ENCODE data around the gene PIM2. TPM values are rescaled to one million over a fixed set of nuclear protein-coding genes. Genes with fewer than 3 reads are reported as not detected.
A peak's percentile ranks its signal among the peaks of the same experiment; 100 is the strongest.

PIM2 gene
- total and polyA plus RNA-seq, 9 of the 15 experiments (the other 6 are each of a cell fraction or from before 2014, with no cell fraction given): 67.6 to 191 (median 108) TPM

DNA sequence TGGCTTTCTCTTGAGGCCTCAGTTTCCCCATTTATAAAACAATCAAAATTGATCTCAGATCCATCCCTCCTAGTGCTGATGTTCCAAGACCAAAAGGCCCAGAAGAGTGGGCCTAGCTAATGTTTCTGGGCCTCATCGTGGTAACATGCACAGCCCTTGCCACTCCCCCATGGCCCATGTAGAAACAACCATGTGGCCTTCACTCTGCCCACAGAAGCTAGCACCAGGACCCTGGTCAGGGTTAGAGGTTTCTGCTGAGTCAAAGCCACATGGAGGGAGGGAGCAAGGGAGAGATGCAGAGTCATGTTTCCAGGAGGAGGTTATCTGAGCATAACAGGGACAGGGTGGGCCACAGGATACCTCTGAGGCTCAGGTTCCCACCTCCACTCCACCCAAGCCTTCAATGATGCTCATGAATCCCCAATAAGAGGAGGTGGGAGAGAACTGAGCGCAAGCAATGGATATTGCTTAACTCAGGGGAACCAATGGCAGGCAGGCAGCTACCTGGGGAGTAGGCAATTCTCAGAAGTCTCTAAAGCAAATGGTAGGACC lies 21.7 kb upstream of the PIM2 start (continued):
- TF ChIP-seq, protein P1, sequence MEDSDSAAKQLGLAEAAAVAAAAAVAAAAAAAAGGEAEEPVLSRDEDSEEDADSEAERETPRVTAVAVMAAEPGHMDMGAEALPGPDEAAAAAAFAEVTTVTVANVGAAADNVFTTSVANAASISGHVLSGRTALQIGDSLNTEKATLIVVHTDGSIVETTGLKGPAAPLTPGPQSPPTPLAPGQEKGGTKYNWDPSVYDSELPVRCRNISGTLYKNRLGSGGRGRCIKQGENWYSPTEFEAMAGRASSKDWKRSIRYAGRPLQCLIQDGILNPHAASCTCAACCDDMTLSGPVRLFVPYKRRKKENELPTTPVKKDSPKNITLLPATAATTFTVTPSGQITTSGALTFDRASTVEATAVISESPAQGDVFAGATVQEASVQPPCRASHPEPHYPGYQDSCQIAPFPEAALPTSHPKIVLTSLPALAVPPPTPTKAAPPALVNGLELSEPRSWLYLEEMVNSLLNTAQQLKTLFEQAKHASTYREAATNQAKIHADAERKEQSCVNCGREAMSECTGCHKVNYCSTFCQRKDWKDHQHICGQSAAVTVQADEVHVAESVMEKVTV (CRISPR knock-in tag; IDR thresholded peaks at IDR 0.05): no peak
- TF ChIP-seq, protein P2, sequence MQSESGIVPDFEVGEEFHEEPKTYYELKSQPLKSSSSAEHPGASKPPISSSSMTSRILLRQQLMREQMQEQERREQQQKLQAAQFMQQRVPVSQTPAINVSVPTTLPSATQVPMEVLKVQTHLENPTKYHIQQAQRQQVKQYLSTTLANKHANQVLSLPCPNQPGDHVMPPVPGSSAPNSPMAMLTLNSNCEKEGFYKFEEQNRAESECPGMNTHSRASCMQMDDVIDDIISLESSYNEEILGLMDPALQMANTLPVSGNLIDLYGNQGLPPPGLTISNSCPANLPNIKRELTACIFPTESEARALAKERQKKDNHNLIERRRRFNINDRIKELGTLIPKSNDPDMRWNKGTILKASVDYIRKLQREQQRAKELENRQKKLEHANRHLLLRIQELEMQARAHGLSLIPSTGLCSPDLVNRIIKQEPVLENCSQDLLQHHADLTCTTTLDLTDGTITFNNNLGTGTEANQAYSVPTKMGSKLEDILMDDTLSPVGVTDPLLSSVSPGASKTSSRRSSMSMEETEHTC (IDR thresholded peaks at IDR 0.05): peak; percentile 18; the same call in 1 of the 2 replicates
- TF ChIP-seq SRSF9 (IDR thresholded peaks at IDR 0.05; ENCODE audit: borderline replicate concordance, low read depth, low read length) (no peak), FOXK2 (conservative IDR thresholded peaks at IDR 0.05 in 1 of 2, IDR thresholded peaks at IDR 0.05 in 1 of 2; ENCODE audit: low read depth in 2 of 2) (peak; percentile 48 to 61; a peak in 3 of 4 replicates), ZBTB7A (IDR thresholded peaks at IDR 0.05; ENCODE audit: borderline replicate concordance, control insufficient read depth, low read depth, low read length) (peak; percentile 83; the same call in 1 of the 2 replicates), MAZ (CRISPR knock-in tag; conservative IDR thresholded peaks at IDR 0.05 in 1 of 2, IDR thresholded peaks at IDR 0.05 in 1 of 2) (peak; percentile 59; a peak in 3 of 4 replicates), HSF4 (CRISPR knock-in tag; IDR thresholded peaks at IDR 0.05; ENCODE audit: borderline replicate concordance) (peak; percentile 91), ATF1 (CRISPR knock-in tag; IDR thresholded peaks at IDR 0.05) (no peak), ATF1 (tag; IDR thresholded peaks at IDR 0.05) (0 out of 2 replicates have a peak, but pooled peaks have one; percentile 14), FOXA3 (CRISPR knock-in tag; conservative IDR thresholded peaks at IDR 0.05 in 1 of 2, IDR thresholded peaks at IDR 0.05 in 1 of 2) (no peak), ZNF239 (CRISPR knock-in tag; IDR thresholded peaks at IDR 0.05) (peak; percentile 35), SMARCE1 (IDR thresholded peaks at IDR 0.05) (peak; percentile 74; the same call in 1 of the 2 replicates), ILF3 (IDR thresholded peaks at IDR 0.05; ENCODE audit: borderline replicate concordance) (no peak), ZNF395 (CRISPR knock-in tag; IDR thresholded peaks at IDR 0.05) (0 out of 2 replicates have a peak, but pooled peaks have one; percentile 7), ARNT (IDR thresholded peaks at IDR 0.05) (0 out of 4 replicates have a peak, but pooled peaks of 1 of the 2 experiments have one; percentile 49), ZNF143 (CRISPR knock-in tag; IDR thresholded peaks at IDR 0.05) (no peak), RCOR1 (IDR thresholded peaks at IDR 0.05; ENCODE audit: borderline replicate concordance in 1 of 2, low read depth in 2 of 2, low read length in 2 of 2) (peak; percentile 27 to 76; a peak in 3 of 4 replicates), ZNF584 (CRISPR knock-in tag; IDR thresholded peaks at IDR 0.05; ENCODE audit: low read depth) (no peak), SMAD4 (CRISPR knock-in tag; conservative IDR thresholded peaks at IDR 0.05) (peak; percentile 76), RB1 (IDR thresholded peaks at IDR 0.05; ENCODE audit: low read depth) (peak; percentile 26; the same call in 1 of the 2 replicates)
- TF ChIP-seq, protein P3, sequence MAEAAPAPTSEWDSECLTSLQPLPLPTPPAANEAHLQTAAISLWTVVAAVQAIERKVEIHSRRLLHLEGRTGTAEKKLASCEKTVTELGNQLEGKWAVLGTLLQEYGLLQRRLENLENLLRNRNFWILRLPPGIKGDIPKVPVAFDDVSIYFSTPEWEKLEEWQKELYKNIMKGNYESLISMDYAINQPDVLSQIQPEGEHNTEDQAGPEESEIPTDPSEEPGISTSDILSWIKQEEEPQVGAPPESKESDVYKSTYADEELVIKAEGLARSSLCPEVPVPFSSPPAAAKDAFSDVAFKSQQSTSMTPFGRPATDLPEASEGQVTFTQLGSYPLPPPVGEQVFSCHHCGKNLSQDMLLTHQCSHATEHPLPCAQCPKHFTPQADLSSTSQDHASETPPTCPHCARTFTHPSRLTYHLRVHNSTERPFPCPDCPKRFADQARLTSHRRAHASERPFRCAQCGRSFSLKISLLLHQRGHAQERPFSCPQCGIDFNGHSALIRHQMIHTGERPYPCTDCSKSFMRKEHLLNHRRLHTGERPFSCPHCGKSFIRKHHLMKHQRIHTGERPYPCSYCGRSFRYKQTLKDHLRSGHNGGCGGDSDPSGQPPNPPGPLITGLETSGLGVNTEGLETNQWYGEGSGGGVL (CRISPR knock-in tag; IDR thresholded peaks at IDR 0.05): no peak

All from K562 (cell line).